PFSK-1 (cell line): Measurements from ENCODE around the gene AP3D1.

Experiments used
- POLR2AphosphoS5 ChIP-seq: IDR thresholded peaks from 2 replicates; pipeline ENCODE4 v1.6.1; 2012; ENCODE audit warnings: low read depth, mild to moderate bottlenecking, control low read depth, low read length, moderate library complexity
- SIN3A ChIP-seq: IDR thresholded peaks from 2 replicates; pipeline ENCODE4 v1.6.1; 2012; ENCODE audit warnings: mild to moderate bottlenecking, low read length, moderate library complexity, borderline replicate concordance; ENCODE audit not compliant: insufficient read depth
- TF ChIP-seq, protein P1 (sequence below), 2 experiments: IDR thresholded peaks; 2 replicates each; pipeline versions ENCODE4 v1.6.1 to v1.8.0; 2011 to 2012; ENCODE audit warnings: low read depth in 2 of 2, low read length in 2 of 2, control low read depth in 1 of 2, inconsistent platforms in 1 of 2, mild to moderate bottlenecking in 1 of 2, moderate library complexity in 1 of 2; ENCODE audit not compliant: insufficient read depth in 1 of 2

DNA sequence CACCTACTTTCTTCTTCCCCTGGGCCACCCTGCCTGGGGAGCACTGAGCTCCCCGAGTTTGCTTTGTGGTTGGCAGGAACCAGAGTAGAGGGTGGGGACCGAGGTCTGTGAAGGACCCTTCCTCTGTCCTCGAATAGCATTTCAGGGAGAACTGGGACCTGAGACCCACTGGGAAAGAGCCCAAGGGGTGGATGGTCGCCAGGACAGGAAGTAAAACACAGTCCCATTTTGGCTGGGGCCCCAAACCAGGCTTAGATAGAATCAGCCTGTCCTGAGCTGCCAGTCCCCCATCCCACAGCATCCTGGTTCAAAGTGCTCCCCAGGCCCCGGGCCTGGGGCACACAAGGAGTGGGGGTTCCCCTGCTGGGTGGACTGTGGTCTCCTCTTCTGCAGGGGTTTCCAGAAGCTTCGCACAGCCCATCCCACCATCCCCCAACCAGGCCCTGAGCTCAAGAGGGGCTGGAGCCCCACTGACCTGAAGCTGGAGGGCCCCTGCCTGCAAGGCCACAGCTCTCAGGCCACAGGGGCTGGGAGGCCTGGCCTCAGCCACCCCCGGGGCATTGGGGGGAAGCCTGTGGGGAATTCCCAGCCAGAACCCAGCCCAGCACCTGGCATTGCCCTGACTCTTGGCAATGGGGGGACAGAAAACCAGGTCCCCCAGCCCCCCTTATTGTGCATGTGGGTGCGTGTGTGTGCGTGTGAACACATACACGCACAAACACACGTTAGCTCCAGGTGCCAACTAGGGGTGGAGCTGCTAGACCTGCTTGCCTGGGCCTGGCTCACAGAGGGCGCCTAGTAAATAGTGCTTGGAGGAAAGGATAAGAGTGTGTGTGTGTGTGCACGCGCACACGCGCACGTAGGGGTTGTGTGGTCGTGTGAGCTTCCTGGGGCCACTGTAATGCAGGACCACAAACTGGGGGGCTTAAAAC lies 99.3 kb downstream of the AP3D1 start:
- TF ChIP-seq POLR2AphosphoS5 (no peak), SIN3A (no peak)
- TF ChIP-seq, protein P1, sequence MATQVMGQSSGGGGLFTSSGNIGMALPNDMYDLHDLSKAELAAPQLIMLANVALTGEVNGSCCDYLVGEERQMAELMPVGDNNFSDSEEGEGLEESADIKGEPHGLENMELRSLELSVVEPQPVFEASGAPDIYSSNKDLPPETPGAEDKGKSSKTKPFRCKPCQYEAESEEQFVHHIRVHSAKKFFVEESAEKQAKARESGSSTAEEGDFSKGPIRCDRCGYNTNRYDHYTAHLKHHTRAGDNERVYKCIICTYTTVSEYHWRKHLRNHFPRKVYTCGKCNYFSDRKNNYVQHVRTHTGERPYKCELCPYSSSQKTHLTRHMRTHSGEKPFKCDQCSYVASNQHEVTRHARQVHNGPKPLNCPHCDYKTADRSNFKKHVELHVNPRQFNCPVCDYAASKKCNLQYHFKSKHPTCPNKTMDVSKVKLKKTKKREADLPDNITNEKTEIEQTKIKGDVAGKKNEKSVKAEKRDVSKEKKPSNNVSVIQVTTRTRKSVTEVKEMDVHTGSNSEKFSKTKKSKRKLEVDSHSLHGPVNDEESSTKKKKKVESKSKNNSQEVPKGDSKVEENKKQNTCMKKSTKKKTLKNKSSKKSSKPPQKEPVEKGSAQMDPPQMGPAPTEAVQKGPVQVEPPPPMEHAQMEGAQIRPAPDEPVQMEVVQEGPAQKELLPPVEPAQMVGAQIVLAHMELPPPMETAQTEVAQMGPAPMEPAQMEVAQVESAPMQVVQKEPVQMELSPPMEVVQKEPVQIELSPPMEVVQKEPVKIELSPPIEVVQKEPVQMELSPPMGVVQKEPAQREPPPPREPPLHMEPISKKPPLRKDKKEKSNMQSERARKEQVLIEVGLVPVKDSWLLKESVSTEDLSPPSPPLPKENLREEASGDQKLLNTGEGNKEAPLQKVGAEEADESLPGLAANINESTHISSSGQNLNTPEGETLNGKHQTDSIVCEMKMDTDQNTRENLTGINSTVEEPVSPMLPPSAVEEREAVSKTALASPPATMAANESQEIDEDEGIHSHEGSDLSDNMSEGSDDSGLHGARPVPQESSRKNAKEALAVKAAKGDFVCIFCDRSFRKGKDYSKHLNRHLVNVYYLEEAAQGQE (IDR thresholded peaks at IDR 0.05; ENCODE audit: insufficient read depth in 1 of 2, low read depth in 2 of 2, low read length in 2 of 2) = no peak
